ENCODE measurements around the gene MAST4.

MAST4 gene

GRCh38 chr5:66993448-66993847, 397.3 kb downstream of the MAST4 start:
- Histone ChIP-seq H3K36me3 (no peaks in the 10 kb centered on the region), H3K9me3 (no peaks in the 10 kb centered on the region), H3K4me1 (no peaks in the 10 kb centered on the region), H3K4me3 (ENCODE audit: low read depth, low read length) (no peak overlapping the region), H3K27me3 (no peaks in the 10 kb centered on the region)
- no peak for DNase-seq
- TF ChIP-seq CTCF (IDR thresholded peaks at IDR 0.05; ENCODE audit: low read depth, low read length): no peak

DNA sequence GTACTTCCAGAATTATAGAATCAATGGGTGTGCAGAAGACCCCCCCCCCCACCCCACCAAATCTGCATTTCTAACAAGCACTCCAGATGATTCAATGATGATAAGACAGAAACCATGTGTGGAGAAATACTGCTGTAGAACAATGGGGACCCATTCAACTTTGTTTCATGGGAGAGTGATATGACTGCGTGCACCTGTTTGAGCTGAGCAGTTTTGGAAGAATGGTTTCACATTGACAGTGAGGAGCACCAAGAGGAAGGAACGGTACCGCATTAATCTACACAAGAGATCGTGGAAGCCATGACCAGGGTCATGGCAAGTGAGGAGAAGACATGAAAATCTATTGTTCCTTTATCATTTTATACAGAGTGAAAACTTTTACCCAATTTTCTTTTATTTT, 397.7 kb downstream of the MAST4 start:
- H3K4me3 ChIP-seq (ENCODE audit: low read depth, low read length): no peak overlapping the region
- H3K27me3 ChIP-seq: no peaks in the 10 kb centered on the region
- H3K36me3 ChIP-seq: no peaks in the 10 kb centered on the region
- no peaks in the 10 kb centered on the region for H3K4me1 ChIP-seq
- H3K9me3 ChIP-seq: no peaks in the 10 kb centered on the region
- no peak for TF ChIP-seq CTCF (IDR thresholded peaks at IDR 0.05; ENCODE audit: low read depth, low read length)
- DNase-seq: no peak

- Histone ChIP-seq H3K4me3 (ENCODE audit: low read depth, low read length) (no peak overlapping the region), H3K4me1 (no peaks in the 10 kb centered on the region; the same call in 1 of the 2 replicates), H3K9me3 (no peaks in the 10 kb centered on the region), H3K27me3 (no peaks in the 10 kb centered on the region), H3K36me3 (no peaks in the 10 kb centered on the region)
- no peak for TF ChIP-seq CTCF (IDR thresholded peaks at IDR 0.05; ENCODE audit: low read depth, low read length)
- no peak for DNase-seq
Observed at GRCh38 chr5:66994790-66995189, 398.6 kb downstream of the MAST4 start.

- Histone ChIP-seq H3K4me1 (peaks cover 8% of the 10 kb centered on the region), H3K9me3 (no peaks in the 10 kb centered on the region), H3K36me3 (no peaks in the 10 kb centered on the region), H3K4me3 (ENCODE audit: low read depth, low read length) (no peak overlapping the region), H3K27me3 (no peaks in the 10 kb centered on the region)
- DNase-seq: no peak
- no peak for TF ChIP-seq CTCF (IDR thresholded peaks at IDR 0.05; ENCODE audit: low read depth, low read length)
Observed at GRCh38 chr5:67000794-67001475, 404.7 kb downstream of the MAST4 start.

DNA sequence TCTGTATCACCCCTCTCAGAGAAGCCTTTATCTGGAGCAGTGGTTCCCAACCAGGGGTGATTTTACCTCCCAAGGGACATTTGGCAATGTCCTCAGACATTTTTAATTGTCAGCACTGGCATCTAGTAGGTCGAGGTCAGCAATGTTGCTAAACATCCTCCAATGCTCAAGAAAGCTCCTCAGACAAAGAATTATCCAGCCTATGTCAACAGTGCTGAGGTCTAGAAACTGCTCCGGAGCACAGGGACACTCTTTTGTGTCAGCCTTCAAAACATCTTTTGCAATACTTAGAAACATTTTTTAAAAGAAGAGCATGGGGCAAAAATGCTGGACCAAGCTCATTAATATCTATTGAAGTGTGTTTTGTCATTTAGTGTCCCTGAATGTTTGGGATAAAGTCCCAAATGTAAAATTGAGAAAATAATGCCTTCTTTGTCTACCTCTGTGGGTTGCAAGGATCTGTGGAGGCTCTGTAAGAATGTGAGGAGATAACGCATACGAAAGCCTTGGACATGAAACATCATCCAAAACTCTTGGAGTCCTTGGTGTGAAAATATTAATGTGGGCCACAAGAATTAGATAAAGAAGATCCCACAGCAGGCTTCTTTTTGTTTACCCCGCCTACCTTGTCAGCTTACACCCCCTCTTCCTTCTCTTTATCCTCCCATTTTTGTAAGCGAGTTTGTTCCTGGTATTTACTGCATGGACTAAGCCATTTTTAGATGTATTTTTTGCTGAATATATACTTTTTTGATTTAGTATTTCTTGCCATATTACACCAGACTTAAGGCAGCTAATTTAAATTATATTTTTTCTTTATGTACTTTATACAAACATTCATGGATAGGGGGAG, 406.9 kb downstream of the MAST4 start:
- Histone ChIP-seq H3K4me3 (ENCODE audit: low read depth, low read length) (peak overlapping the region; percentile 73), H3K4me1 (peaks cover 8% of the 10 kb centered on the region), H3K27me3 (no peaks in the 10 kb centered on the region), H3K36me3 (no peaks in the 10 kb centered on the region), H3K9me3 (no peaks in the 10 kb centered on the region)
- DNase-seq: no peak
- no peak for TF ChIP-seq CTCF (IDR thresholded peaks at IDR 0.05; ENCODE audit: low read depth, low read length)

DNA sequence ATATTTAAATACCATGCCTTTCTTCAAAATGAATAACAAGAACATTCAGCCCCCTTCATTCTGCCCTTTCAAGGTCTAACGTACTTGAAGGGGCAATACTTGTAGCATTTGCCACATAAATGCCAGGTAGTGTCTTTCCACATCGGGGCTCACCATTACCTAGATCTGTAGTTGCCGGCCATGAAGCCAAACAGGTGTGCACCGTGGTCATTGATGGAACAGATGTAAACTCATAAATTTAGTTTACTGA, 407.4 kb downstream of the MAST4 start:
- Histone ChIP-seq H3K4me1 (peaks cover 8% of the 10 kb centered on the region), H3K36me3 (no peaks in the 10 kb centered on the region), H3K4me3 (ENCODE audit: low read depth, low read length) (peak overlapping the region; percentile 73), H3K27me3 (no peaks in the 10 kb centered on the region), H3K9me3 (no peaks in the 10 kb centered on the region)
- no peak for DNase-seq
- TF ChIP-seq CTCF (IDR thresholded peaks at IDR 0.05; ENCODE audit: low read depth, low read length): no peak

Data from BE2C (cell line).